AML-193 (cell line): Measurements from ENCODE around the gene LRRC32.
"Not testable (repeated sequence)": the region's sequence is repeated elsewhere in the genome, so short reads cannot be mapped to it uniquely, and the experiment has no call there.

Experiments
- DNase-seq, 2 experiments: peaks; one replicate each; lab custom pipeline; 2025; lab: John Stamatoyannopoulos, UW

Gene LRRC32

GRCh38 chr11:76612226-76612625 is 58.3 kb downstream of the LRRC32 start:
- no peak for DNase-seq

GRCh38 chr11:76610871-76611475 is 59.6 kb downstream of the LRRC32 start:
- DNase-seq: no peak

- DNase-seq: no peak
Measured at GRCh38 chr11:76610371-76610770, 60.2 kb downstream of the LRRC32 start.

GRCh38 chr11:76609736-76610370 is 60.7 kb downstream of the LRRC32 start:
- no peak for DNase-seq

- not testable (repeated sequence) for DNase-seq
Measured at GRCh38 chr11:76608879-76609460, 61.6 kb downstream of the LRRC32 start.

- not testable (repeated sequence) for DNase-seq
Measured at GRCh38 chr11:76608228-76608627, 62.3 kb downstream of the LRRC32 start.
